ENCODE data around the gene TRIP11.

- TF ChIP-seq, protein P1, sequence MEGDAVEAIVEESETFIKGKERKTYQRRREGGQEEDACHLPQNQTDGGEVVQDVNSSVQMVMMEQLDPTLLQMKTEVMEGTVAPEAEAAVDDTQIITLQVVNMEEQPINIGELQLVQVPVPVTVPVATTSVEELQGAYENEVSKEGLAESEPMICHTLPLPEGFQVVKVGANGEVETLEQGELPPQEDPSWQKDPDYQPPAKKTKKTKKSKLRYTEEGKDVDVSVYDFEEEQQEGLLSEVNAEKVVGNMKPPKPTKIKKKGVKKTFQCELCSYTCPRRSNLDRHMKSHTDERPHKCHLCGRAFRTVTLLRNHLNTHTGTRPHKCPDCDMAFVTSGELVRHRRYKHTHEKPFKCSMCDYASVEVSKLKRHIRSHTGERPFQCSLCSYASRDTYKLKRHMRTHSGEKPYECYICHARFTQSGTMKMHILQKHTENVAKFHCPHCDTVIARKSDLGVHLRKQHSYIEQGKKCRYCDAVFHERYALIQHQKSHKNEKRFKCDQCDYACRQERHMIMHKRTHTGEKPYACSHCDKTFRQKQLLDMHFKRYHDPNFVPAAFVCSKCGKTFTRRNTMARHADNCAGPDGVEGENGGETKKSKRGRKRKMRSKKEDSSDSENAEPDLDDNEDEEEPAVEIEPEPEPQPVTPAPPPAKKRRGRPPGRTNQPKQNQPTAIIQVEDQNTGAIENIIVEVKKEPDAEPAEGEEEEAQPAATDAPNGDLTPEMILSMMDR (IDR thresholded peaks at IDR 0.05; ENCODE audit: low read length) = no peak
- TF ChIP-seq EZH2 (IDR thresholded peaks at IDR 0.05; ENCODE audit: borderline replicate concordance, low read length) = no peak
Measured at GRCh38 chr14:92012121-92012748, 27.6 kb downstream of the TRIP11 start.
